Right cardiac atrium (tissue), 5 donors: ENCODE measurements around the gene TMEM151A. TPM values are rescaled to one million over a fixed set of nuclear protein-coding genes. Genes with fewer than 3 reads are reported as not detected.

Experiments used
- ATAC-seq, 2 donors: fragments of 200-7000 bp; cut with Tn5 transposase; one replicate each; pipeline versions ENCODE4 v1.8.0 to v1.9.1; 2020; ENCODE audit warnings: moderate library complexity in 2 of 2, mild to moderate bottlenecking in 1 of 2
- DNase-seq, 3 donors: peaks; one replicate each; pipeline ENCODE4 v3.0.0-alpha.2; 2020
- H3K27ac ChIP-seq: one replicate; pipeline ENCODE4 v1.5.1; 2013; ENCODE audit warnings: mild to moderate bottlenecking, low read length, control low read depth, moderate library complexity
- H3K27me3 ChIP-seq: one replicate; pipeline ENCODE4 v1.6.1; 2013; ENCODE audit not compliant: control insufficient read depth, insufficient read depth
- H3K4me1 ChIP-seq: one replicate; pipeline ENCODE4 v1.6.1; 2013; ENCODE audit warnings: low read length; ENCODE audit not compliant: control insufficient read depth, insufficient read depth
- H3K4me3 ChIP-seq: one replicate; pipeline ENCODE4 v1.5.1; 2013; ENCODE audit warnings: low read length, control low read depth
- H3K9me3 ChIP-seq: one replicate; pipeline ENCODE4 v1.6.1; 2013; ENCODE audit warnings: low read length; ENCODE audit not compliant: control insufficient read depth
- WGBS: extraction: QIAGEN DNeasy Blood & Tissue Kit; methylation state at CpG from one replicate; pipeline ENCODE4 v1.1.7; 2013; 5-methylcytosine and 5-hydroxymethylcytosine counted together
- intact Hi-C, 4 donors: fragments of 100-400 bp; cut with DNase I; formaldehyde crosslinking; loops; one replicate each; pipeline versions ENCODE4 v1.11.0 to v1.14.0; 2022 to 2023
- polyA plus RNA-seq: library from polyadenylated mRNA; stranded (reverse); fragments of 200-250 nt; gene quantifications from one replicate; pipeline ENCODE4 v1.2.3, GENCODE V29; 2013
- total RNA-seq, 4 donors: library from RNA; stranded (reverse); fragmentation: NEBNext Ultra II Directional; extraction: Animal tissue kit (Norgen Biotek cat#: 25700); gene quantifications; one replicate each; pipeline ENCODE4 v1.2.1, GENCODE V29; 2021
- donor health status: healthy with polysubstance abuse.
- donor health status: DM: no; HTN: yes; CAD: no.
- donor health status: DM: no; HTN: no; CAD: no.
- donor health status: DM: no; HTN: yes; CAD: no; lungs with severe emphysema.
- donor health status: DM: yes; HTN: yes; CAD: no.

The TMEM151A gene
- total and polyA plus RNA-seq, 5 donors = 0.20 to 0.45 (median 0.26) TPM

DNA sequence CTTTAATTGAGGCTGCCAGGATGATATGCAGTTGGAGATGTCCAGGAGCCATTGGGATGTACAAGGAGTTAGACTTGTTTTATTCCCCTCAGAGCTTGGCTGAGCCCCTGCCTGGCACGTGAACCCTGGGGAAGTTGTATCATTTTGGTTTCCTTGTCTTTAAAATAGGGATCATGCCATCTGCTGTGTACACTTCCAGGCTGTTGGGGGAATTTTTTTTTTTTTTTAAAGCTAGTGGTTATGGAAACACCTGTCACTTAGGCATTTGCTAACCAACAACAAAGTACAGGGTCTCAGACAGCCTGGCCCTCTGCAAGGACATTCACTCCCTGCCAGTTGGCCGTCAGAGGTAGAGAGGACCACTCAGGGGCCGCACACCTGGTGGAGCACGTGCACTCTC, 31.7 kb upstream of the TMEM151A start:
- Histone ChIP-seq H3K27ac (no peak overlapping the region), H3K9me3 (no peaks in the 10 kb centered on the region), H3K4me3 (no peak overlapping the region), H3K4me1 (peaks cover 6% of the 10 kb centered on the region), H3K27me3 (no peaks in the 10 kb centered on the region)
- WGBS = 94% methylated on average over 4 of the region's 4 CpGs
- DNase-seq = peak in 1 of 3 donors; percentile 30
- no peak for ATAC-seq
- intact Hi-C loops = no loop called here

- no peaks in the 10 kb centered on the region for H3K9me3 ChIP-seq
- H3K27ac ChIP-seq = no peak overlapping the region
- intact Hi-C loops = no loop called here
- DNase-seq (peak in 2 of 3 donors; percentile 46 to 63), ATAC-seq (no peak)
- peaks cover 6% of the 10 kb centered on the region for H3K4me1 ChIP-seq
- H3K27me3 ChIP-seq = no peaks in the 10 kb centered on the region
- H3K4me3 ChIP-seq = no peak overlapping the region
- WGBS = 93% methylated on average over 16 of the region's 16 CpGs
These were observed 30.1 kb upstream of the TMEM151A start for GRCh38 chr11:66261578-66261977.

- Histone ChIP-seq H3K4me1 (peaks cover 5% of the 10 kb centered on the region), H3K27me3 (no peaks in the 10 kb centered on the region), H3K27ac (no peak overlapping the region), H3K9me3 (no peaks in the 10 kb centered on the region), H3K4me3 (no peak overlapping the region)
- intact Hi-C loops = no loop called here
- ATAC-seq (no peak), DNase-seq (no peak)
- WGBS = 88% methylated on average over 5 of the region's 5 CpGs
These were observed 29.5 kb upstream of the TMEM151A start for GRCh38 chr11:66262191-66262590.

DNA sequence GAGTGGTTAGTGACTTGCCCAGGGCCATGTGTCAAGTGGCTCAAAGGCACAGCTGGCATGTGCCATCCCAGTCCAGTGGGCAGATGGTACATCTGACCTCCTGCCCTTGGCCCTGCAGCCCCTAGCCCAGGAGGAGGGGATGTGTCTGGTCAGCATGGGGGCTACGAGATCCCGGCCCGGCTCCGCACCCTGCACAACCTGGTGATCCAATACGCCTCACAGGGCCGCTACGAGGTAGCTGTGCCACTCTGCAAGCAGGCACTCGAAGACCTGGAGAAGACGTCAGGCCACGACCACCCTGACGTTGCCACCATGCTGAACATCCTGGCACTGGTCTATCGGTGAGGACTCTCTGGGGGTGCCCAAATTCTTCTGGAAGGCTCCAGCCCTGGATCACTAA, 29.0 kb upstream of the TMEM151A start:
- WGBS = 94% methylated on average over 12 of the region's 12 CpGs
- Histone ChIP-seq H3K4me3 (no peak overlapping the region), H3K4me1 (peaks cover 5% of the 10 kb centered on the region), H3K9me3 (no peaks in the 10 kb centered on the region), H3K27me3 (no peaks in the 10 kb centered on the region), H3K27ac (no peak overlapping the region)
- DNase-seq (peak in 1 of 3 donors; percentile 47), ATAC-seq (no peak)
- intact Hi-C loops = no loop called here

DNA sequence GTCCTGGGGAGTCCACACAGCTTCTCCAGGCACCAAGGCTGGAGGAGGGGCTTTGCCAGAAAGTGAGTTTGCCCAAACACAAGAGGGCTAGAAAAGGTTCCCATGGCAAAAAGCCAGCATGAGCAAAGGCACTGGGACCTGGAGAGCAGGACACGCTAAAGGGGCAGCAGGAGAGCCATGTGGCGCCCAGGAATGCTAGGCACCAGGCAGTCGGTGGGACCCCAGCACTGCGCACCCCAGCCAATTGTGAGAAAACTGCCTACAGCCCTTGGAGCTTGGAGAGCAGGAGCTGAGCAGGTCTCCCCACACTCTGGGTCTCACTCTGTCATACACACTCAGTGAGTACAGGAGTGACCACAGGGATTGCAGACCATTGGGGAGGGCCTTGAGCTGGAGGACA, 28.5 kb upstream of the TMEM151A start:
- ATAC-seq (no peak), DNase-seq (peak in 1 of 3 donors; percentile 43)
- intact Hi-C loops = no loop called here
- WGBS = 93% methylated on average over 4 of the region's 4 CpGs
- peaks cover 5% of the 10 kb centered on the region for H3K4me1 ChIP-seq
- H3K9me3 ChIP-seq = no peaks in the 10 kb centered on the region
- no peaks in the 10 kb centered on the region for H3K27me3 ChIP-seq
- H3K27ac ChIP-seq = no peak overlapping the region
- no peak overlapping the region for H3K4me3 ChIP-seq

- intact Hi-C loops = no loop called here
- no peak for DNase-seq
These were observed 27.9 kb upstream of the TMEM151A start for GRCh38 chr11:66263785-66264184.

DNA sequence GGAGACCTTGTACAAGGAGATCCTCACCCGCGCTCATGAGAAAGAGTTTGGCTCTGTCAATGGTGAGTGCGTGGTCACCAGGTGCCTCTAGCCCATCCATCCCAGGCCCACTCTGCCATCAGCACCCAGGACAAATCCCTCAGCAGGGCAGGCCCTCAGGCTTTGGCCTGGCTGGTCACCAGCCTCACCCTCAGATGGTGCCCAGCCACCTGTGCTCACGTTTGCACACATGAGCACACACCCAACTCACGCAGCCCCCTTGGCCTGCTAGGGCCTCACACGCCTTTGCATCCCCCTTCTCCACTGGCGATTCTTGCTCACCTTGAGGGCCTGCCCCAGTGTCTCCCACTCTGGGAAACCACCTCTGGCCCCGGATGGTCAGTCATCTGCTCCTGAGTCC, 27.3 kb upstream of the TMEM151A start:
- H3K4me1 ChIP-seq = peaks cover 5% of the 10 kb centered on the region
- H3K27ac ChIP-seq = no peak overlapping the region
- H3K27me3 ChIP-seq = no peaks in the 10 kb centered on the region
- WGBS = 92% methylated on average over 8 of the region's 8 CpGs
- ATAC-seq (no peak), DNase-seq (no peak)
- intact Hi-C loops = no loop called here
- no peaks in the 10 kb centered on the region for H3K9me3 ChIP-seq
- no peak overlapping the region for H3K4me3 ChIP-seq

More at GRCh38 chr11:66263785-66264184, 27.9 kb upstream of the TMEM151A start:
- ATAC-seq = no peak
- WGBS = 95% methylated on average over 10 of the region's 10 CpGs
- peaks cover 5% of the 10 kb centered on the region for H3K4me1 ChIP-seq
- H3K4me3 ChIP-seq = no peak overlapping the region
- no peaks in the 10 kb centered on the region for H3K27me3 ChIP-seq
- no peak overlapping the region for H3K27ac ChIP-seq
- no peaks in the 10 kb centered on the region for H3K9me3 ChIP-seq

GRCh38 chr11:66264914-66265313, 26.8 kb upstream of the TMEM151A start:
- intact Hi-C loops = no loop called here
- no peak overlapping the region for H3K27ac ChIP-seq

DNA sequence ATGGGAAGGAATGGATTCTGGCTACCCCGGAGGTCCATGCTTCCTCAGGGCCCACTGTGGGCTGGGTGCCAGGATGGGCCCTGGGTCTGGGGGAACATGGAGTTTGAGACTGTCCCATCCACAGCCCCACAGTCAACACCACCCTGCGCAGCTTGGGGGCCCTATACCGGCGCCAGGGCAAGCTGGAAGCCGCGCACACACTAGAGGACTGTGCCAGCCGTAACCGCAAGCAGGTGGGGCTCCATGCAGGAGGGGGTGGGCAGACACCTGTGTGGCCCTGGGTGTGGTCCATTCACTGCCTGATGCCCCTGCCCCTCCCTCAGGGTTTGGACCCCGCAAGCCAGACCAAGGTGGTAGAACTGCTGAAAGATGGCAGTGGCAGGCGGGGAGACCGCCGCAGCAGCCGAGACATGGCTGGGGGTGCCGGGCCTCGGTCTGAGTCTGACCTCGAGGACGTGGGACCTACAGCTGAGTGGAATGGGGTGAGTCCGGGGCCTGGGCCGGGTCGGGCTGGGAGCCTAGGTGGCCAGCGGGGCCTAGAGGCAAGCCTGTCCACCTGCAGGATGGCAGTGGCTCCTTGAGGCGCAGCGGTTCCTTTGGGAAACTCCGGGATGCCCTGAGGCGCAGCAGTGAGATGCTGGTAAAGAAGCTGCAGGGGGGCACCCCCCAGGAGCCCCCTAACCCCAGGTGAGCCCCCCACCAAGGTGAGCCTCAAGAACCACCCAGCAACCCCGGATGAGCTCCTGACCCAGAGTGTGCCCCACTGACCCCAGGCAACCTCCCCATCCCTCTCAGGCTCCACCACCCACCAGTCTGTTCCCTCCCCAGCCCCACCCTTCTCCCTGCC, 25.9 kb upstream of the TMEM151A start:
- Histone ChIP-seq H3K4me1 (peaks cover 6% of the 10 kb centered on the region), H3K9me3 (no peaks in the 10 kb centered on the region), H3K27me3 (no peaks in the 10 kb centered on the region), H3K4me3 (no peak overlapping the region), H3K27ac (no peak overlapping the region)
- DNase-seq (peak in 2 of 3 donors; percentile 60 to 66), ATAC-seq (no peak)
- 94% methylated on average over 26 of the region's 26 CpGs for WGBS
- intact Hi-C loops = no loop called here

More at GRCh38 chr11:66264914-66265313, 26.8 kb upstream of the TMEM151A start:
- Histone ChIP-seq H3K4me3 (no peak overlapping the region), H3K4me1 (peaks cover 5% of the 10 kb centered on the region), H3K27me3 (no peaks in the 10 kb centered on the region), H3K9me3 (no peaks in the 10 kb centered on the region)
- no peak for ATAC-seq
- WGBS = 71% methylated on average over 12 of the region's 12 CpGs
- no peak for DNase-seq

DNA sequence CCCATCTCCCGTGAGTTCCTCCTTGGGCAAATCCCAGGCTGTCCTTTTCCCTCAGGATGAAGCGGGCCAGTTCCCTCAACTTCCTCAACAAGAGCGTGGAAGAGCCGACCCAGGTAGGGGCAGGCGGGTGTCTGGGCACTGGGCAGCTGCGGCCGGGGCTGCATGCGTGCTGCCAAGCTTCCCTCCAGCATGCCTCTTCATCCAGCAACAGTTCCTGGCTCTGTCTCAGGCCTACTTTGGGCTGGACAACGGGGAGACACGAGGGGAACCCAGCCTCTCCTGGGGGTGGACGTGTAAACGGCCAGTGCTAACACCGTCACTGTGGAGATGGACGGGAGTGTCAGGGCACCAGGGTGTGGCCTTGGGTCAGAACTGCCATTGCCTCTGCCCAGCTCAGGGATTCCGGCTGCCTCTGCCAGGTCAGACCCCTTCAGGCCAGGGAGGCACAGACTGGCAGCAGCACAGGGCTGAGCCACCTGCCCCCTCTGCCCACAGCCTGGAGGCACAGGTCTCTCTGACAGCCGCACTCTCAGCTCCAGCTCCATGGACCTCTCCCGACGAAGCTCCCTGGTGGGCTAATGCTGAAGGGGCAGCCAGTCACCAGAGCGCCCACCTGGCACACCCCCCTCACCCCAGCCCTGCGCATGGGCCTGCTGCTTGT, 25.2 kb upstream of the TMEM151A start:
- peak in 2 of 3 donors; percentile 70 to 72 for DNase-seq
- H3K27ac ChIP-seq = peak overlapping the region; percentile 45
- H3K9me3 ChIP-seq = no peaks in the 10 kb centered on the region
- no peak for ATAC-seq
- peaks cover 6% of the 10 kb centered on the region for H3K4me1 ChIP-seq
- H3K4me3 ChIP-seq = no peak overlapping the region
- intact Hi-C loops = no loop called here
- no peaks in the 10 kb centered on the region for H3K27me3 ChIP-seq
- WGBS = 81% methylated on average over 20 of the region's 20 CpGs

DNA sequence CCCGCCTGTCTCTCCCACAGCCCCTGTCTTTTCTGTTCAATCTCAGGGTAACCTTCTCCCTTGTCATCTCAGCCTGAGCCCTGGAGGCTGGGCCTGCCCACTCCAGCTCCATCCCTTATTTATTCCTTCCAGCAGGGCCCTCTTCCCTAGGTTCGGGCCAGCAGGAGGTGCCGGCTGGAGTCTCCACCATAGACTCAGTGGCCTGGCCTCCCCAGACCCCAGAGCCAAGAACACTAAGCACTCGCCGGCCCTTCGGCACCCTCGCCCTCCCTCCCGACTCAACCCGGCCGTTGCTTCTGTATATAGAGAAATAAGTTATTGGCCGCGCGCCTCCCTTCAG, 24.7 kb upstream of the TMEM151A start:
- no peaks in the 10 kb centered on the region for H3K27me3 ChIP-seq
- H3K27ac ChIP-seq = peak overlapping the region; percentile 69
- H3K4me1 ChIP-seq = peaks cover 6% of the 10 kb centered on the region
- ATAC-seq = peak in 1 of 2 donors; percentile 0
- H3K4me3 ChIP-seq = peak overlapping the region; percentile 59
- 10% methylated on average over 13 of the region's 13 CpGs for WGBS
- no peak for DNase-seq
- no peaks in the 10 kb centered on the region for H3K9me3 ChIP-seq
- intact Hi-C loops = no loop called here
